DND-41 (cell line): ENCODE measurements around the gene CMBL.
"Not testable (repeated sequence)": the region's sequence is repeated elsewhere in the genome, so short reads cannot be mapped to it uniquely, and the experiment has no call there.

Source experiments
- ATAC-seq: fragments of 200-7000 bp; cut with Tn5 transposase; 3 replicates; pipeline ENCODE4 v1.9.1; 2021; ENCODE audit warnings: low read depth; ENCODE audit not compliant: insufficient read depth
- DNase-seq: peaks from one replicate; pipeline ENCODE4 v3.0.0-alpha.2; 2020
- H2AFZ ChIP-seq: 2 replicates; pipeline ENCODE4 v1.6.0; 2012; ENCODE audit warnings: low read depth, low read length
- H3K27ac ChIP-seq: 2 replicates; pipeline ENCODE4 v1.5.1; 2012; ENCODE audit warnings: low read length, inconsistent platforms
- H3K27me3 ChIP-seq: fragments of 200-600 bp; sonication (generic); 2 replicates; pipeline ENCODE4 v1.6.0; 2012; ENCODE audit warnings: low read length, mild to moderate bottlenecking, inconsistent platforms; ENCODE audit not compliant: insufficient read depth, poor library complexity
- H3K36me3 ChIP-seq: 2 replicates; pipeline ENCODE4 v1.5.1; 2012; ENCODE audit warnings: low read length, inconsistent platforms; ENCODE audit not compliant: insufficient read depth
- H3K4me1 ChIP-seq: 2 replicates; pipeline ENCODE4 v1.5.1; 2012; ENCODE audit warnings: mild to moderate bottlenecking, low read length; ENCODE audit not compliant: insufficient read depth
- H3K4me2 ChIP-seq: 2 replicates; pipeline ENCODE4 v1.6.0; 2012; ENCODE audit warnings: mild to moderate bottlenecking, moderate library complexity, low read length, inconsistent platforms; ENCODE audit not compliant: insufficient read depth
- H3K4me3 ChIP-seq, 2 experiments: fragments of 200-600 bp in 1 of 2; shearing (Covaris generic) in 1 of 2; 2 replicates each; pipeline ENCODE4 v1.5.1; 2012 to 2016; ENCODE audit warnings: inconsistent platforms in 2 of 2, low read length in 2 of 2, mild to moderate bottlenecking in 2 of 2, low read depth in 1 of 2, moderate library complexity in 1 of 2
- H3K79me2 ChIP-seq: 2 replicates; pipeline ENCODE4 v1.6.0; 2012; ENCODE audit warnings: low read length, inconsistent platforms; ENCODE audit not compliant: insufficient read depth
- H3K9ac ChIP-seq: 2 replicates; pipeline ENCODE4 v1.6.0; 2012; ENCODE audit warnings: low read depth, mild to moderate bottlenecking, inconsistent platforms, low read length, moderate library complexity
- H3K9me3 ChIP-seq: 2 replicates; pipeline ENCODE4 v1.5.1; 2012; ENCODE audit warnings: low read length, moderate library complexity, mild to moderate bottlenecking, inconsistent platforms; ENCODE audit not compliant: insufficient read depth, severe bottlenecking
- H4K20me1 ChIP-seq: 2 replicates; pipeline ENCODE4 v1.6.0; 2012; ENCODE audit warnings: low read length; ENCODE audit not compliant: insufficient read depth
- CTCF ChIP-seq: IDR thresholded peaks from 2 replicates; pipeline ENCODE4 v1.5.1; 2012; ENCODE audit warnings: borderline replicate concordance, low read length, moderate library complexity, mild to moderate bottlenecking; ENCODE audit not compliant: poor library complexity, severe bottlenecking; ENCODE audit errors: extremely low read depth
- EZH2 ChIP-seq: IDR thresholded peaks from 3 replicates; pipeline ENCODE4 v1.6.1; 2012; ENCODE audit warnings: borderline replicate concordance, low read depth, mild to moderate bottlenecking, moderate library complexity, low read length, inconsistent platforms; ENCODE audit not compliant: severe bottlenecking

Gene CMBL

GRCh38 chr5:10250806-10251276 lies 56.9 kb downstream of the CMBL start:
- no peaks in the 10 kb centered on the region for H3K27me3 ChIP-seq
- peaks cover 43% of the 10 kb centered on the region for H3K4me1 ChIP-seq
- no peak for TF ChIP-seq CTCF
- TF ChIP-seq EZH2, result no peak
- H3K27ac ChIP-seq, result peak overlapping the region; percentile 95
- peak overlapping the region; percentile 80 for H3K4me2 ChIP-seq
- H3K9me3 ChIP-seq, result no peaks in the 10 kb centered on the region
- peak; percentile 39 for DNase-seq
- peaks cover 46% of the 10 kb centered on the region for H3K36me3 ChIP-seq
- H3K79me2 ChIP-seq, result peaks cover 85% of the 10 kb centered on the region
- H3K4me3 ChIP-seq, result peak overlapping the region; percentile 52 to 72
- peak; percentile 47 for ATAC-seq
- peaks cover 47% of the 10 kb centered on the region for H4K20me1 ChIP-seq
- H2AFZ ChIP-seq, result peak overlapping the region; percentile 100
- H3K9ac ChIP-seq, result peak overlapping the region; percentile 89

GRCh38 chr5:10249948-10250805 lies 57.5 kb downstream of the CMBL start, which contains the start of gene CCT5:
CCT5 (plus strand) TSS chr5:10250280; CDS start chr5:10250341, 61 bp downstream.
- H3K4me1 ChIP-seq, result peaks cover 43% of the 10 kb centered on the region

GRCh38 chr5:10248378-10249260 lies 59.1 kb downstream of the CMBL start:
- Histone ChIP-seq H4K20me1 (peaks cover 25% of the 10 kb centered on the region), H3K27ac (peak overlapping the region; percentile 95), H2AFZ (peak overlapping the region; percentile 100), H3K9ac (peak overlapping the region; percentile 89), H3K4me3 (peak overlapping the region; percentile 52 to 72; a peak in 3 of 4 replicates), H3K79me2 (peaks cover 63% of the 10 kb centered on the region), H3K27me3 (no peaks in the 10 kb centered on the region), H3K9me3 (no peaks in the 10 kb centered on the region), H3K36me3 (peaks cover 23% of the 10 kb centered on the region), H3K4me1 (peaks cover 36% of the 10 kb centered on the region), H3K4me2 (peak overlapping the region; percentile 79)
- ATAC-seq (peak; percentile 4; the same call in 2 of the 3 replicates), DNase-seq (no peak)
- TF ChIP-seq EZH2, result no peak
- TF ChIP-seq CTCF, result no peak

More at GRCh38 chr5:10249948-10250805, 57.5 kb downstream of the CMBL start, which contains the start of gene CCT5:
- H3K4me2 ChIP-seq, result peak within 1 kb of the TSS; percentile 80
- TF ChIP-seq EZH2 (no peak), CTCF (peak; percentile 9)
- H3K79me2 ChIP-seq, result peaks cover 78% of the 10 kb centered on the region
- DNase-seq (peak; percentile 93), ATAC-seq (peak; percentile 74)
- no peaks in the 10 kb centered on the region for H3K9me3 ChIP-seq
- no peaks in the 10 kb centered on the region for H3K27me3 ChIP-seq
- H3K36me3 ChIP-seq, result peaks cover 39% of the 10 kb centered on the region
- H3K27ac ChIP-seq, result peak within 1 kb of the TSS; percentile 95
- peak within 1 kb of the TSS; percentile 52 to 72 for H3K4me3 ChIP-seq
- H4K20me1 ChIP-seq, result peaks cover 40% of the 10 kb centered on the region
- peak within 1 kb of the TSS; percentile 89 for H3K9ac ChIP-seq
- peak within 1 kb of the TSS; percentile 100 for H2AFZ ChIP-seq

- not testable (repeated sequence) for H3K4me3 ChIP-seq, H2AFZ ChIP-seq, DNase-seq, H3K9me3 ChIP-seq, H3K4me2 ChIP-seq, H3K27me3 ChIP-seq, H3K9ac ChIP-seq, ATAC-seq, H3K27ac ChIP-seq
- Histone ChIP-seq H4K20me1 (peaks cover 14% of the 10 kb centered on the region), H3K79me2 (peaks cover 49% of the 10 kb centered on the region), H3K36me3 (peaks cover 15% of the 10 kb centered on the region), H3K4me1 (peaks cover 25% of the 10 kb centered on the region)
These were observed 60.5 kb downstream of the CMBL start for GRCh38 chr5:10247217-10247616.
